NCI-H446 (cell line): ENCODE results near the gene TBCC.
"Not testable (repeated sequence)": the region's sequence is repeated elsewhere in the genome, so short reads cannot be mapped to it uniquely, and the experiment has no call there.

Experiments
- DNase-seq, 2 experiments: peaks; one replicate each; lab custom pipeline; 2025; lab: John Stamatoyannopoulos, UW

The TBCC gene

GRCh38 chr6:42745640-42746462 is at the start of gene TBCC:
TSS of gene TBCC (minus strand) at chr6:42746103. CDS start at chr6:42746073, 30 bp downstream.
- DNase-seq = peak; percentile 96 to 97

- no peak for DNase-seq
These were observed 49.7 kb upstream of the TBCC start for GRCh38 chr6:42795651-42796050.

GRCh38 chr6:42791706-42792320 is 45.9 kb upstream of the TBCC start:
- no peak for DNase-seq

GRCh38 chr6:42790549-42791181 is 44.8 kb upstream of the TBCC start:
- DNase-seq = no peak

GRCh38 chr6:42788671-42789070 is 42.8 kb upstream of the TBCC start:
- DNase-seq = no peak

- peak in 1 of 2 experiments; percentile 12 for DNase-seq
These were observed 41.2 kb upstream of the TBCC start for GRCh38 chr6:42787063-42787472.

GRCh38 chr6:42786525-42786985 is 40.7 kb upstream of the TBCC start:
- DNase-seq = no peak

- no peak for DNase-seq
These were observed 39.0 kb upstream of the TBCC start for GRCh38 chr6:42784717-42785498.

GRCh38 chr6:42783876-42784642 is 38.2 kb upstream of the TBCC start:
- DNase-seq = no peak

- DNase-seq = peak; percentile 62 to 90
These were observed 37.4 kb upstream of the TBCC start for GRCh38 chr6:42783177-42783875.

GRCh38 chr6:42782689-42783176 is 36.8 kb upstream of the TBCC start:
- DNase-seq = peak; percentile 81 to 94

- peak; percentile 75 to 79 for DNase-seq
These were observed 36.1 kb upstream of the TBCC start, which contains the start of gene BICRAL for GRCh38 chr6:42781796-42782688. TSS of gene BICRAL (plus strand) at chr6:42782052. CDS start at chr6:42822023, 39,971 bp downstream.

- DNase-seq = no peak
These were observed 35.6 kb upstream of the TBCC start for GRCh38 chr6:42781546-42781795.

GRCh38 chr6:42779521-42779920 is 33.6 kb upstream of the TBCC start:
- DNase-seq = no peak

GRCh38 chr6:42778122-42778521 is 32.2 kb upstream of the TBCC start:
- DNase-seq = no peak

- no peak for DNase-seq
These were observed 31.4 kb upstream of the TBCC start for GRCh38 chr6:42777126-42777822.

GRCh38 chr6:42774821-42775487 is 29.1 kb upstream of the TBCC start:
- DNase-seq = not testable (repeated sequence)

GRCh38 chr6:42774201-42774600 is 28.3 kb upstream of the TBCC start:
- DNase-seq = no peak
